LNCaP clone FGC (cell line): Measurements from ENCODE around the gene ADGRB2.
A peak's percentile ranks its signal among the peaks of the same experiment; 100 is the strongest.
"Not testable (repeated sequence)": the region's sequence is repeated elsewhere in the genome, so short reads cannot be mapped to it uniquely, and the experiment has no call there.

Experiments used
- DNase-seq: peaks from one replicate; pipeline ENCODE4 v3.0.0-alpha.2; 2011; ENCODE audit warnings: low read depth
- H3K4me3 ChIP-seq: 2 replicates; pipeline ENCODE4 v1.5.1; 2011; ENCODE audit warnings: mild to moderate bottlenecking, low read depth, low read length, control low read depth
- CTCF ChIP-seq: IDR thresholded peaks from 2 replicates; pipeline ENCODE4 v1.5.1; 2012; ENCODE audit warnings: mild to moderate bottlenecking; ENCODE audit not compliant: control insufficient read depth, insufficient read depth; ENCODE audit errors: extremely low read depth

Gene ADGRB2

GRCh38 chr1:31707711-31708110, 56.4 kb downstream of the ADGRB2 start:
- H3K4me3 ChIP-seq = no peak overlapping the region
- no peak for DNase-seq
- no peak for TF ChIP-seq CTCF

GRCh38 chr1:31707059-31707600, 57.0 kb downstream of the ADGRB2 start:
- not testable (repeated sequence) for H3K4me3 ChIP-seq, DNase-seq

GRCh38 chr1:31706384-31707058, 57.6 kb downstream of the ADGRB2 start:
- no peak overlapping the region for H3K4me3 ChIP-seq
- no peak for DNase-seq
- TF ChIP-seq CTCF = no peak

GRCh38 chr1:31705080-31705866, 58.9 kb downstream of the ADGRB2 start:
- H3K4me3 ChIP-seq = peak overlapping the region; percentile 19; the same call in 1 of the 2 replicates
- peak; percentile 17; the same call in 1 of the 2 replicates for TF ChIP-seq CTCF
- no peak for DNase-seq

- no peak for TF ChIP-seq CTCF
- H3K4me3 ChIP-seq = peak overlapping the region; percentile 19; the same call in 1 of the 2 replicates
- peak; percentile 93 for DNase-seq
Observed at GRCh38 chr1:31704271-31705079, 59.7 kb downstream of the ADGRB2 start.

GRCh38 chr1:31703431-31704270, 60.5 kb downstream of the ADGRB2 start, which contains the start of gene COL16A1:
COL16A1 (minus strand) TSS chr1:31704017; CDS start chr1:31702193, 1,824 bp downstream.
- TF ChIP-seq CTCF = no peak
- peak within 1 kb of the TSS; percentile 19; the same call in 1 of the 2 replicates for H3K4me3 ChIP-seq
- no peak for DNase-seq
